PC-9 (cell line): ENCODE results near the gene ACER2.

Experiments used
- CTCF ChIP-seq: fragments of 200-600 bp; sonication (generic); conservative IDR thresholded peaks from 2 replicates; pipeline ENCODE4 v1.6.1; 2017; ENCODE audit warnings: mixed run types, antibody characterized with exemption, mild to moderate bottlenecking, moderate library complexity
- EZH2 ChIP-seq: fragments of 200-600 bp; sonication (generic); IDR thresholded peaks from 2 replicates; pipeline ENCODE4 v1.8.0; 2017; ENCODE audit warnings: antibody characterized with exemption, low read depth

- no peak for TF ChIP-seq CTCF
- no peak for TF ChIP-seq EZH2
Measured at GRCh38 chr9:19470981-19471650, 62.3 kb downstream of the ACER2 start.
